GM18870 (cell line): ENCODE results near the gene DNAJC5.
"Not testable (repeated sequence)": the region's sequence is repeated elsewhere in the genome, so short reads cannot be mapped to it uniquely, and the experiment has no call there.

Experiments
- ATAC-seq: cut with Tn5 transposase; IDR thresholded peaks from one replicate; pipeline ENCODE4 v1.9.1; 2021; ENCODE audit warnings: moderate library complexity; ENCODE audit not compliant: unreplicated experiment

The DNAJC5 gene

GRCh38 chr20:63966172-63966943, 71.4 kb downstream of the DNAJC5 start:
- no peak for ATAC-seq

- no peak for ATAC-seq
Observed at GRCh38 chr20:63966944-63967322, 72.0 kb downstream of the DNAJC5 start.

- no peak for ATAC-seq
Observed at GRCh38 chr20:63967330-63968135, 72.6 kb downstream of the DNAJC5 start.

- no peak for ATAC-seq
Observed at GRCh38 chr20:63968136-63968927, 73.4 kb downstream of the DNAJC5 start.

DNA sequence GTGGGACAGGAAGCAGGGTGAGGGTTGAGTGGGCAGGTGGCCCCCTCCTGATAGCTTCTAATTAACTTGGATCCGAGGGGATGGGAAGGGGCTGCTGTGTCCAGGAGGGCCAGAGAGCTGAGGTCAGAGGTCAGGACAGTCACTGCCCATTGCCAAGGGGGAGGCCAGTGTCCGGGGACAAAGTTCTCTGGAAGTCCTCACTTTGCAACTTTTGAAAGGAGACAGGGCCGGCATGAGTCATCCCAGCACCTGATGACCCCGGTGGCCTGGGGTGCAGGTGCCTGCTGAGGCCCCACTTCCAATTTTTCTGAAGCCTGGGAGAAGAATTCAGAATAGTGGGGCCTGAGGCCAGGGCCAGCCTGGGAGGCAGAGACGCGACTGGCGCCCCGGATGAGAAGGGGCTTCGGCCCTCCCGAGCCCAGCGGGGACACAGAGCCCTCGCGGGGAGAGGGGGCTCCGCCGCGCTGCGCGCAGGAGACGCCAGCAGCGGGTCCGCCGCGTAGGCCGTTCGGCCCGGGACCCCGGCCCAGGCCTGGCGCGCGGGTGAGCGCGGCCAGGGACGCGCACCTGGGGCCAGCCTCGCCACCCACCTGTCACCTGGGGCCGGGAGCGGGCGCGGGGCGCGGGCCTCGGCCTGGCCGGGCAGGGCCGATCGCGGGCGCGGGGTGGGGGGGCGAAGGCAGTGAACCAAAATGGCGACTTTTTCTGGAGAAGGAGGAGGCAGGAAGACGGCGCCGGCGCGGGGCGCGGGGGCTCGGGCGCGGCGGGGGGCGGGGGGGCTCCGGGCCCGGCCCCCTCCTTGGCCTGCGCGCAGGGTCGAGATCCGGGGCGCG, 74.2 kb downstream of the DNAJC5 start:
- ATAC-seq, result no peak

DNA sequence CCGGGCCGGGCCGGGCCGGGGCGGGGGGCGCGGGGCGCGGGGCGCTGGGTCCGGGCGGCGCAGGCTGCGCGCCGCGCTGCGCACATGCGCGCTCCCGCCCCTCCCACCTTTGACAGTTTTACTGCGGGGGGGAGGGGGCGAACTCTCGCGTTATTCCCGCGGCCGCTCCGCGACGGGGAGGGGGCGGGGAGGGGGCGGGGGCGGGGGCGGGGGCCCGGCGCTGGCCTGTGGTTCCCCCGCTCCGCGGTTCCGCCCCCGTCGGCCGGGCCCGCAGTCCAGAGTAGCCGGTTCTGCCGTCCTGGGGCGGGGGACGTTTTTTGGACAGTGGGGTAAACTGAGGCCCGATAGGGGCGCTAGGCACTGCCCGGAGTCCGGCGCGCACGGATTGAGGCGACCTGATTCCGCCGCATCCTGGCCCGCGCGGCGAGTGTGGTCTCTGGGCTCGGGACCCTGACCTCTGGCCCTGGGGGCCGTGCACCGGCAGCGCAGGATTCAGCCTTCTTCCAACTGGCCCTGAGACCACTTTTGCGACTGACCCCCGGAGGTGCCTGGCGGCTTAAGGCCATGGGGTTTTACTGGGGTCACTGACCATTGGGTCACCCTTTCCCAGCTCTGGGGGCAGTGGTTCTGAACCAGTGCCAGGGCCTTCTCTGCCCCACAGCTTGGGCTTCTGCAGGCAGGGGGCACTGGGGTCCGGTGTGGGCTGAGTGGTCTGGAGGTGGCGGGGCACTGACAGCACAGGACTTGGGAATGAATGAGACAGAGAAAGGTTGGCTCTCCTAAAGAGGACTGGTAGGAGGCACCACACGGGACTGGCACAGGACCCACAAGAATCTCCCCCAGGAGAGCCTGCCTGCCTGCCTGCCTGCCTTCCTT, 75.2 kb downstream of the DNAJC5 start, which contains the start of gene ZNF512B:
Gene ZNF512B, minus strand, starts transcription at position 93 of the 876 bp plus-strand sequence. CDS start 1,980 bp downstream, outside the sequence.
- ATAC-seq, result no peak

DNA sequence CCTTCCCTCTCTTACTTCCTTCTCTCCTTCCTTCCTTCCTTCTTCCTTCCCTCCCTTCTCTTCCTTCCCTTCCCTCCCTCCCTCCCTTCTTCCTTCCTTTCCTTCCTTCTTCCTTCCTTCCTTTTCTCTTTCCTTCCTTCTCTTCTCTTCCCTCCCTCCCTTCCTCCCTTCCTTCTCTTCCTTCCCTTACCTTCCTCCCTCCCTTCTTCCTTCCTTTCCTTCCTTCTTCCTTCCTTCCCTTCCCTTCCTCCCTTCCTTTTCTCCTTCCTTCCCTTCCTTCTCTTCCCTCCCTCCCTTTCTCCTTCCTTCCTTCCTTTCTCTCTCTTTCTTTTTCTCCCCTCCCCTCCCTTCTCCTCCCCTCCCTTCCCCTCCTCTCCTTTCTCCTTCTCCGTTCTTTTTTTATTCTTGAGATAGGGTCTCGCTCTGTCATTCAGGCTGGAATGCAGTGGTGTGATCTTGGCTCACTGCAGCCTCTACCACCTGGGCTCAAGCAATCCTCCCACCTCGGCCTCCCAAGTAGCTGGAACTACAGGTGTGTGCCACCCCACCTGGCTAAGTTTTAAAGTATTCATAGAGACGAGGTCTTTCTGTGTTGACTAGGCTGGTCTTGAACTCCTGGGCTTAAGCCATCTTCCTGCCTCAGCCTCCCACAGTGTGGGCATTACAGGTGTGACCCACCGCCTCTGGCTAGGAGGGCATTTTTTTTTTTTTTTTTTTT, 75.9 kb downstream of the DNAJC5 start:
- ATAC-seq, result no peak

DNA sequence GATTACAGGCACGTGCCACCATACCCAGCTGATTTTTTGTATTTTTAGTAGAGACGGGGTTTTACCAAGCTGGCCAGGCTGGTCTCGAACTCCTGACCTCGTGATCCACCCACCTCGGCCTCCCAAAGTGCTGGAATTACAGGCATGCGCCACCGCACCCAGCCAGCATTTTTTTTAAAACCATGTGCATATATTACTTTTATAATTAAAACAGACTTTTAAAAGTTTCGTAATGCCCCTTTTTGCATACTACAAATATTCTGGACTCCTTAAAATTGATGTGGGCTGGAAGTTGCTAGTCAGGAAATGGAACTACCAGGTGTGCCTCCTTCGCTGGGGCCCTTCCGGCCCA, 77.0 kb downstream of the DNAJC5 start:
- ATAC-seq, result not testable (repeated sequence)

- ATAC-seq, result no peak
Observed at GRCh38 chr20:63972312-63973159, 77.6 kb downstream of the DNAJC5 start.

DNA sequence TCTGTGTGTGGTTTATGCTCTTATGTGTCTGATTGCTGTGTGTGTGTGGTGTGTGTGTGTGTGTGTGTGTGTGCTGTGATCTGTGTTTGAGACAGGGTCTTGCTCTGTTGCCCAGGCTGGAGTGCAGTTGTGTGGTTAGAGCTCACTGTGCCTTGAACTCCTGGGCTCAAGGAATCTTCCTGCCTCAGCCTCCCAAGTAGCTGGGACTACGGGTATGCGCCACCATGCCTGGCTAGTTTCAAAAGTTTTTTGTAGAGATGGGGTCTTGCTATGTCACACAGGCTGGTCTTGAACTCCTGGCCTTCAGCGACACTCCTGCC, 78.2 kb downstream of the DNAJC5 start:
- ATAC-seq, result no peak

GRCh38 chr20:63973636-63974401, 78.9 kb downstream of the DNAJC5 start:
- no peak for ATAC-seq

GRCh38 chr20:63974402-63975200, 79.7 kb downstream of the DNAJC5 start:
- no peak for ATAC-seq

GRCh38 chr20:63976511-63976910, 81.6 kb downstream of the DNAJC5 start:
- ATAC-seq, result not testable (repeated sequence)

DNA sequence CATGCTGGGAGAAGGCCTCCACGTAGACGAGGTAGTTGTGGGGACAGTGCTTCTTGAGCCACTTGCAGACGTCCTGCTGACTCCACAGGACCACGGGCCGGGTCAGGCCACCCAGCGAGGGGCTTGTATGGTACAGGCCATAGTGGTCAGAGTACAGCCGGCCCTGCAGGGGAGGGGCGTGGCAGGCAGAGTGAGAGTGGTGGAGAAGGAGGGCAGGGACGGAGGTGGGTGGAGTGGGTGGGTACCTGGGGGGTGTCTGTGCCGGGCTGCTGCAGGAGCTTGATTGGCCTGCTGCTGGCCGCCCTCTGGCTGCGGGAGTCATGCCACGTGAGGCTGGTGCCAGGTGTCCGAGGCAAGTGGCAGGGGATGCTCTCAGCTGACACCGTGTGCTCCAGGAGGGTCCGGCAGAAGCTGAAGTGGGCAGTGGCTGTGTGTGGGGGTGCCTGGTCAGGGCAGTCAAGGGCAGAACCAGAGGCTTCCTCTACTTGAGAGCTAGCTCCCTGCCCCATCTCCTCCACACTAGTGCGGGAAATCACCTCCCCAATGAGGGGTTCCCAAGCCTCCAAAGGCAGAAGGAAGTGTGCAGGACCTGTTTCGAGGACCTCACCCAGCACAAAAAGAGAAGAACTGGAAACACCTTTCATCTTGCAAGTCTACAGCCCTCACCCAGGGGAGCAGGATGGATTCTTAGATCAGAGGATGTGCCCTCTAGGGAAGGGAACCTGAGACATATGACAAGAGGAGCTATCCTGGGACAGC, 82.2 kb downstream of the DNAJC5 start:
- no peak for ATAC-seq

- no peak for ATAC-seq
Observed at GRCh38 chr20:63977739-63978276, 82.9 kb downstream of the DNAJC5 start.
